Measurements from ENCODE around the gene PGAM2. TPM values are rescaled to one million over a fixed set of nuclear protein-coding genes. Genes with fewer than 3 reads are reported as not detected.

PGAM2 gene
- total and polyA plus RNA-seq, 2 of the 13 experiments (the other 11 are each of a cell fraction or from before 2014, with no cell fraction given) = 0.22 TPM; not detected in 1

GRCh38 chr7:44044315-44045225, 20.8 kb downstream of the PGAM2 start, which contains the start of gene DBNL (continued):
- TF ChIP-seq ZNF407 (CRISPR knock-in tag; IDR thresholded peaks at IDR 0.05; ENCODE audit: not compliant biosample characterization) = peak; percentile 95
- TF ChIP-seq KLF9 (CRISPR knock-in tag; IDR thresholded peaks at IDR 0.05; ENCODE audit: low read depth) = no peak
- no peak; the same call in 1 of the 2 replicates for TF ChIP-seq MAF1 (CRISPR knock-in tag; IDR thresholded peaks at IDR 0.05; ENCODE audit: borderline replicate concordance)
- TF ChIP-seq ZBTB46 (CRISPR knock-in tag; IDR thresholded peaks at IDR 0.05; ENCODE audit: borderline replicate concordance) = no peak
- TF ChIP-seq DNMT1 (CRISPR knock-in tag; IDR thresholded peaks at IDR 0.05) = no peak
- TF ChIP-seq NAIF1 (CRISPR knock-in tag; IDR thresholded peaks at IDR 0.05; ENCODE audit: borderline replicate concordance) = no peak
- TF ChIP-seq PRDM10 (CRISPR knock-in tag; IDR thresholded peaks at IDR 0.05; ENCODE audit: low read depth) = 0 out of 2 replicates have a peak, but pooled peaks have one; percentile 46
- TF ChIP-seq ZNF569 (CRISPR knock-in tag; IDR thresholded peaks at IDR 0.05; ENCODE audit: borderline replicate concordance) = no peak
- TF ChIP-seq MXI1 (IDR thresholded peaks at IDR 0.05; ENCODE audit: borderline replicate concordance, low read depth, low read length) = peak; percentile 89; the same call in 1 of the 3 replicates
- TF ChIP-seq THAP7 (CRISPR knock-in tag; IDR thresholded peaks at IDR 0.05) = no peak
- TF ChIP-seq EHMT2 (IDR thresholded peaks at IDR 0.05; ENCODE audit: borderline replicate concordance, low read depth, low read length) = no peak
- 0 out of 2 replicates have a peak, but pooled peaks have one; percentile 76 for TF ChIP-seq ZNF44 (CRISPR knock-in tag; IDR thresholded peaks at IDR 0.05)
- no peak for TF ChIP-seq ZNF354B (CRISPR knock-in tag; IDR thresholded peaks at IDR 0.05)

Data from HepG2 (cell line).